HG03108 (cell line): ENCODE results near the gene CEP120.

Experiments used
- ATAC-seq: cut with Tn5 transposase; IDR thresholded peaks from one replicate; pipeline ENCODE4 v1.9.1; 2021; ENCODE audit warnings: moderate library complexity; ENCODE audit not compliant: unreplicated experiment

CEP120 gene

GRCh38 chr5:123304777-123305316 is 118.4 kb downstream of the CEP120 start:
- ATAC-seq: no peak

- ATAC-seq: no peak
These were observed 119.4 kb downstream of the CEP120 start for GRCh38 chr5:123303802-123304201.

GRCh38 chr5:123300266-123300665 is 122.9 kb downstream of the CEP120 start:
- ATAC-seq: no peak

GRCh38 chr5:123299136-123299535 is 124.1 kb downstream of the CEP120 start:
- ATAC-seq: no peak

GRCh38 chr5:123298335-123299030 is 124.7 kb downstream of the CEP120 start:
- ATAC-seq: no peak

- ATAC-seq: no peak
These were observed 125.3 kb downstream of the CEP120 start for GRCh38 chr5:123297866-123298265.

GRCh38 chr5:123297198-123297831 is 125.9 kb downstream of the CEP120 start:
- ATAC-seq: no peak
